Stimulated activated CD4-positive, alpha-beta T cell treated with anti-CD3 and anti-CD28 coated beads, Interleukin-12 subunit alpha, Interleukin-12 subunit beta, amount 100 ng/mL, for 48 hours (primary cell): ENCODE measurements around the gene IRX1.

ENCODE experiments used
- DNase-seq, 3 donors: peaks; one replicate each; pipeline ENCODE4 v3.0.0-alpha.2; 2020; ENCODE audit warnings: low read depth in 2 of 3, low spot score in 1 of 3

The IRX1 gene

DNA sequence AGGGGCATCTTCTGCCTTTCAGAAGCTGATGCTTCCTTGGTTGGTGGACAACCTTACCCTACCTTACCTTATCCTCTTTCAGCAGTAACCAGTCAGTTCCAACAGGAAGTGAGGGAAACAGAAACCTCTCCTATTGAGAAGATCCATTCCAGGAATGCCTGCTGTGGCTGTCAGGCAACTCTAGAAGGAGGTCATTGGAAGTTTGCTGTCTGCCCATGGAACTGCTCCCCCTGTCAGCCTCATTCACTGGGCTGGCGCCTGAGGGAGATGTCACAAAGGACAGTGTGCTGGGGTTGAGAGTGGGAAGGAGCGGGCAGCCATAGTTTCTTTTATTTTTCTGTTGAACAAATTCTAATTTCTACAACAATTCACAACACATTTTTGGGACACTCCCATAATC lies 54.7 kb downstream of the IRX1 start:
- DNase-seq, result no peak

DNA sequence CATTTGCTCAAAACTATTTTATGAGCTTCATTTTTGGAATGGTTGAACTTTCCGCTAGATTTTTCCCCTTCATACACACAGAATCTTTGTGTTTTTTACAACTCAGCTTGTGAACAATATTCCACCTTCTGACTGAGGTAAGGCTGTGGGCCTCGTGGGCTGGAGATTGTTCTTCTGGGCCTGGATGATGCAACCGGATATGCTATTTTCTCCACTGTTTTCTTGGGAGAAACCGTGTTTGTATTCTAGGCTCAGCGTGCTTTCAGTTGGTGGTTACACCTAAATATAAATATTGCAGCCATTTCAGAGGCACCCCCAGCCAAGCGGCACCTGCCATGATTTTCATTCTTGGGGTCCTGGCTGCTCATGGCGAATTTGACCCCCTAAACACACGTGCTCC lies 55.2 kb downstream of the IRX1 start:
- DNase-seq, result no peak
